ENCODE results near the gene SCRN3.
"Not testable (repeated sequence)": the region's sequence is repeated elsewhere in the genome, so short reads cannot be mapped to it uniquely, and the experiment has no call there.

Gene SCRN3

GRCh38 chr2:174403628-174404027, 8.1 kb downstream of the SCRN3 start:
- DNase-seq (ENCODE audit: low read depth), result no peak

- not testable (repeated sequence) for DNase-seq (ENCODE audit: low read depth)
Observed at GRCh38 chr2:174410039-174410438, 14.5 kb downstream of the SCRN3 start.

GRCh38 chr2:174412256-174412655, 16.7 kb downstream of the SCRN3 start:
- DNase-seq (ENCODE audit: low read depth), result no peak

DNA sequence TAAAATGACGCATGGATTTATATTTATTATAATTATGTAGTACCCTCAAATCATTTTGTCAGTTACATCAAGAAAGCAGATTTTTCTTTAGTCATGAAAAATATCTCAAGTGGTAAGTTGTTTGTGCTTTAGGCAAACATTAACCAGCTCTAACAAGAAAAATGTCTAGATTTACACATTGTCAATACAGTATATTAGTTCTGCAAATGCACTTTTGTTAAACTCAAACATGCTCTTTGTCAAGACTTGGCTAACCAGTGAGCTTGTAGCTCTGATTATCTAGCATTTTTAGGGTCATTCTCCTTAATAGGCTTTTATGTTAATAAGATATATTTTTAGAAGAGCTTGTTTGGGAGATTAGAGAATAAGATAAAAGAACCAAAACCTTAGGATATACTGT, 32.7 kb downstream of the SCRN3 start:
- no peak for DNase-seq (ENCODE audit: low read depth)

- no peak for DNase-seq (ENCODE audit: low read depth)
Observed at GRCh38 chr2:174430066-174430465, 34.5 kb downstream of the SCRN3 start.

DNA sequence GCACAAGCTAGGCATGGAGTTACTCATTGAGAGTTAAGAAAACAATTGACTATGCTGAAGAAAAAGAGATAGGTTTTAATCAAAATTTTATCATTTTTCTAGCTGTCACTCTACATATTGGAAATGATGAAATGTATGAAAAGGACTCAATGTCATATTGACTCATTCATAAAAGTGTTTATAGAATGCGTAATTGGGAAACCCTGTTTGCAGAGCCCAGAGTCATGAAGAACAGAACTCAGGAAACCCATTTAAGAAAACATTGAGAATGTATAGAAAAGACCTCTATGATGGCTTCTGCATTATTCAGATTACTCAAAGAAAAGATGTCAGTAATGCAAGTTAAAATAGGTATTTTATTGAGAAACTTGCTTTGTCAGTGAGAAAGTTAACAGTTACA, 36.4 kb downstream of the SCRN3 start:
- DNase-seq (ENCODE audit: low read depth), result no peak

DNA sequence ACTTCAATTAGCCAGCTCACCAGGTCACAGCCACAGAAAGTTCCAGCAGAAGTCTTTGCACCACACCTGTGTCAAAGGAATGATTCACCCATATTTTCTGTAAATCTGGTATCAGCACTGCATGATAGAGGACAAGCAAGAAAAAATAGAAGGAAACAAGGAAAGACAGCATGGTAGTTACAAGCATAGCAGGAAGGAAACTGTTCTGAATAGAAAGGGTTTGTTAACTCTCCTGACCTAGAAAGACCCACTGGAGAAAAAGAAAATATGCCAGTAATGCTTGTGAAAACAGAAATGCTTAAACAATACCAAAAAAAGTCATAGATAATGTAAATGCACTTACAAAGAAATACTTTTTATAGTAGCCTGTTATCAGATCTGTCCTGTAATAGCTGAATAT, 40.8 kb downstream of the SCRN3 start:
- DNase-seq (ENCODE audit: low read depth), result no peak

GRCh38 chr2:174438146-174438886, 42.8 kb downstream of the SCRN3 start:
- no peak for DNase-seq (ENCODE audit: low read depth)

DNA sequence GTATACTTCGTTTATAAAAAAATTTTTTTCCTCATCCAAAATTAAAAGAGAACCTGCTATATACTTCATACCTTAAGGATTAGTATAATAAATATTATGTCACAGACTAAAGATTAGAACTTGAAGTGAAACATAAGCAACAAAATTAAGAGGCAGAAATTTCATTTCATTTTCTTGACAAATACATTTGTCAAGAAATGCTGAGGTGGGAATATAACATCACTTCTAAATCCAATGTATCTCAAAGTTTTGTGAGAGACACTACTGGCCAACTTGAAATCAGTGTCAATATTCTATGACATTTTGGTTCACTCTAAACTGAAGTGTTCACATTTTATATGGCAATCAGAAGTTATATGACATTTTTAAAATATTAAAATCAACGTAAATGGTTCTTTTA, 43.8 kb downstream of the SCRN3 start:
- DNase-seq (ENCODE audit: low read depth), result no peak

DNA sequence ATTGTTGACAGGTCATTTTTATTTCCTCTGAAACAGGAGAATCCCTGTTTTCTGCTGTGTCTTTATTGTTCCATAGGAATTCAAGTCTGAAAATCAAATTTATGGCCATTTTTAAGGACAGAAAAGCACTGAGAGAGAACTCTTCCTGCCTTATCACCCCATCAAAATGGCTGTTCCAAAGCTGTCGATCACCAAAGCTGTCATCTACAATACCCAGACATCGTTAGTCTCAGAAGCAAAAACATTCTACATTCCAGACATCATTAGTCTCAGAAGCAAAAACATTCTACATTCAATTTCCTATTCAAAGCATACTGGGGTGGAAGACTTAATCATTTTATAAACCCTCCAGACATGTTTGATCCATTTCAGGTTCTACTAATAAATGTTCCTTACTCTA, 44.4 kb downstream of the SCRN3 start:
- no peak for DNase-seq (ENCODE audit: low read depth)

GRCh38 chr2:174442546-174443510, 47.3 kb downstream of the SCRN3 start:
- peak; percentile 84 for DNase-seq (ENCODE audit: low read depth)

- no peak for DNase-seq (ENCODE audit: low read depth)
Observed at GRCh38 chr2:174444761-174445160, 49.2 kb downstream of the SCRN3 start.

- DNase-seq (ENCODE audit: low read depth), result no peak
Observed at GRCh38 chr2:174445248-174445647, 49.7 kb downstream of the SCRN3 start.

- no peak for DNase-seq (ENCODE audit: low read depth)
Observed at GRCh38 chr2:174446531-174446930, 51.0 kb downstream of the SCRN3 start.

DNA sequence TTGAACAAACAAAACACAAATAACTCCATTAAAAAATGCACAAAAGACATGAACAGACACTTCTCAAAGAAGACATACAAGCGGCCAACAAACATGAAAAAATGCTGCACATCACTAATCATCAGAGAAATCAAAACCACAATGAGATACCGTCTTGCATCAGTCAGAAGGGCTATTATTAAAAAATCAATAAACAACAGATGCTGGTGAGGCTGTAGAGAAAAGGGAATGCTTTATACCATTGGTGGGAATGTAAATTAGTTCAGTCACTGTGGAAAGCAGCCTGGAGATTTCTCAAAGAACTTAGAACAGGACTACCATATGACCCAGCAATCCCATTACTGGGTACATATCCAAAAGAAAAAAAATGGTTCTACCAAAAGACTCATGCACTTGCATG, 53.5 kb downstream of the SCRN3 start:
- no peak for DNase-seq (ENCODE audit: low read depth)

DNA sequence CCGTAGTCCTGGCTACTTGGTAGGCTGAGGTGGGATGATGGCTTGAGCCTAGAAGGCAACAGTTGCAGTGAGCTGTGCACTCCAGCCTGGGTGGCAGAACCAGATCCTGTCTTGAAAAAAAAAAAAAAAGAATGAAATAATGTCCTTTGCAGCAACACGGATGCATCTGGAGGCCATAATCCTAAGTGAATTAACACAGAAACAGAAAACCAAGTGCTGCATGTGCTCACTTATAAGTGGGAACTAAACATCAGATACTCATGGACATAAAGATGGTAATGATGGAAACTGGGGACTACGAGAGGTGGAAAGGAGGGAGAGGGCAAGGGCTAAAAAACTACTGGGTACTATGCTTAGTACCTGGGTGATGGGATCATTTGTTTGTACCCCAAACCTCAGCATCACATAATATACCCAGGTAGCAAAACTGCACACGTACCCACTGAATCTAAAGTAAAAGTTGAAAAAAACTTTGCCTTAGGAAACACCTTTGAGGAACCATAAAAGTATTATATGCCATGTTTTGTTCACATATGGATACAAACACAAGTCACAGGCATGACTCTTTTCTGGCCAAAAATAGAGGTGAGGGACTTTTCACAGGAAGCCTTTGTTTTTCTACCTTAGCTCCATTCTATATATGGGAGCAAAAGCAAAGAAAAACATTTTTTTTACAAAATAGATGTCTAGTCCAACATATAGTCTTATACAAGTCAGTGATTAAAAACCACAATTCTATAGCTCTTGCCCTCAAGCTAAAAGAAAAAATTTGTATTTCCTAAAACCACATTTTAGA, 54.7 kb downstream of the SCRN3 start:
- DNase-seq (ENCODE audit: low read depth), result no peak

- no peak for DNase-seq (ENCODE audit: low read depth)
Observed at GRCh38 chr2:174454566-174454965, 59.0 kb downstream of the SCRN3 start.

DNA sequence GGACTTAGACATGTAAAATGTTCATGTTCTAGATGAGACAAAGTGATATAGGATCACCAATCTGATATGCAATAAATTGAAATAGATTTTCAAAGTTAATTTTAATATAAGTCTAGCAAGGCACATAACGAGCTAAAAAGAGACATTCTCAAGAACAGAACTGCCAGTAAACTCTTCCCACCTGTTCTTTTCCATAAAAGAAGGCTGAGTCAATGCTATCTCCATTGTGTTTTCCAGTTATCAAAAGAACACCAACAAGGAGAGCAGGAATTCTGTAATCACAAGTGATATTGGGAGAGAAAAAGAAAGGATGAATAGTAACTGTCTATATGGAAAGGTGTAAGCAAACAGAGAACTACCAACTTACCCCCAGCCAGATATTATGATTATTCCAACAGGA, 65.7 kb downstream of the SCRN3 start:
- DNase-seq (ENCODE audit: low read depth), result no peak

GRCh38 chr2:174465327-174465726, 69.8 kb downstream of the SCRN3 start:
- no peak for DNase-seq (ENCODE audit: low read depth)

- DNase-seq (ENCODE audit: low read depth), result no peak
Observed at GRCh38 chr2:174473796-174474195, 78.3 kb downstream of the SCRN3 start.

DNA sequence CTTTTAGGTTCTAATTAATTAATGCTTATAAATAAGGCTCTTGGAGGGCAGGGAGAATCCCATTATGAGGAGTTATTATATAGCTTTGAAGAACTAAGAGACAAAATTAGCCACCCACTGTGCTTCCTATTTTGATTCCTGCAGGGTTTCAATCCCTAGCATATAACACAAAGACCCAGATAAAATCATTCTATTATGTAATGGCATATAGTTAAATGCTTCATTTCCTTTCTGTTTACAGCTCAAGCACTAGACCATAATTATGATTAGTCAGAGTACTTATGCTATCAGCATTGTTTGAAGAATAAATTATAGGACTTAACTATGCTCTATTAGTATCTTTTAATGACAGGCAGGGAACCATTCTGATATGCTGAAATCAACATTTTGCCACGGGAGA, 82.2 kb downstream of the SCRN3 start:
- no peak for DNase-seq (ENCODE audit: low read depth)
